ENCODE data around the gene NEK9.

DNA sequence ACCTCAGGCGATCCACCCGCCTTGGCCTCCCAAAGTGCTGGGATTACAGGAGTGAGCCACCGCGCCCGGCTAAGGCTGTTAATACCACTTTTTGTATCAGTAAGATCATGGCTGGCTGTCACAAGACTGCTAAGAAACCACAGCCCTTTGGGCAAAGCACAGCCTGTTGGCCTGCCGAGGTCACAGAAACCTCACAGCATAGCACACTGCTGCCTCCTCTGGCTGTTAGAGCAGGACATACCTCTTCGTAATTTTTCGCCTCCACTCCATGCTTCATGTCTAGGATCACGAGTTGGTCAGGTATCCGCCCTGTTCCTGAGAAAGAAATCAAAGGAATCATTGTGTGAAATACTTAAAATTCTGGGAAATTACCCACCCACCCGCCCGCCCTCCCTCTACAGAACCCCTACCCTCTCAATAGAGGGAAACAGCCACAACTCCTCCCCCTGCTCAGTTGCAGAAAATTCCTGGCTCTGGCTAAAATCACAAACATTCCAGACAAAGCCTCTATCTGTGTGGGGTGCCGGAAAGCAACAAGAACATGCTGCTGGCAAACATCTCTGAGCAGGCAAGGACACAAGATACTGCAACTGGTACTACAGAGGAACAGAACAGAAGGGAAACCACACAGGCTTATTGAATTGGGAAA, 20.7 kb upstream of the NEK9 start:
- TF ChIP-seq EZH2 (IDR thresholded peaks at IDR 0.05; ENCODE audit: insufficient read depth, poor library complexity, severe bottlenecking) (no peak), EZH2phosphoT487 (IDR thresholded peaks at IDR 0.05; ENCODE audit: insufficient read depth, low read depth) (no peak)

Measured in GM23248 (cell line).